ENCODE results near the gene ZNF239.
"Not testable (repeated sequence)": the region's sequence is repeated elsewhere in the genome, so short reads cannot be mapped to it uniquely, and the experiment has no call there.

The ZNF239 gene

GRCh38 chr10:43584051-43584450, 9.6 kb upstream of the ZNF239 start:
- no peak overlapping the region for H3K4me3 ChIP-seq (ENCODE audit: low read depth, low read length)

DNA sequence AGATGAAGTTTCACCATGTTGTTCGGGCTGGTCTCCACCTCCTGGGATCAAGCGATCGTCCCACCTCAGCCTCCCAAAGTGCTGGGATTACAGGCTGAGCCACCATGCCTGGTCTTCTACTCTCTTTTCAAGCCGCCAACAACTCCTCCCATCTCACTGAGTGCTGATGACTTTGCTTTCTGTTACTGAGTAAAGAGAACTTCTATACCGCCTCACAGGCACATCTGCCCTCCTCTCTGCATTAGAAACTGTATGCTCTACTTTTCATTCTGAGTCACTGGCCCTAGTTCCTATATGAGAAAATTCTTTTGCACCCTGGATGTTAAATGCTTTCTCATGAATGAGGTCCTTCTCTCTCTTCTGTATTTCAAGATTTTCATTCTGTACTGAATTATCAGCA, 2.2 kb upstream of the ZNF239 start:
- H3K4me3 ChIP-seq (ENCODE audit: low read depth, low read length) = no peak overlapping the region

DNA sequence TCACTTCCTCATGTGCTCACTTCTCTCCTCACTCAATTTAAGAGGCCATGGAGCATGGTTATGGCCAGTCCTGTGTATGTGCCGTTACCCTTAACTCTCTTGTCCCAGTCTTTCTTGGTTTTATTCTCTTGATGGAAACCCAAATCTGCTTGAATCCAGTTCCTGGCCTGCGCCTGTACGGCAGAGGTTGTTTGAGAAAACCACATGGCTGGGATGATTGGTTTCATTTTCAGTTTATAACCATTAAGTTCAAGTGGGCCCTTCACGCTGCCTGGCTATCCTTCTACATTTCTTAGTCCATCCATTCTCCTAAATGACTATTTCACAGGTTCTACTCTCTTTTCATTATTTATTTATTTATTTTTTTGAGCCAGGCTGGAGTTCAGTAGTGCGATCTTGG, 1.6 kb upstream of the ZNF239 start:
- H3K4me3 ChIP-seq (ENCODE audit: low read depth, low read length) = no peak overlapping the region

GRCh38 chr10:43574906-43575305, 490 bp upstream of the ZNF239 start:
- no peak overlapping the region for H3K4me3 ChIP-seq (ENCODE audit: low read depth, low read length)

- H3K4me3 ChIP-seq (ENCODE audit: low read depth, low read length) = peak overlapping the region; percentile 51
These were observed 991 bp downstream of the ZNF239 start for GRCh38 chr10:43573250-43574000.

DNA sequence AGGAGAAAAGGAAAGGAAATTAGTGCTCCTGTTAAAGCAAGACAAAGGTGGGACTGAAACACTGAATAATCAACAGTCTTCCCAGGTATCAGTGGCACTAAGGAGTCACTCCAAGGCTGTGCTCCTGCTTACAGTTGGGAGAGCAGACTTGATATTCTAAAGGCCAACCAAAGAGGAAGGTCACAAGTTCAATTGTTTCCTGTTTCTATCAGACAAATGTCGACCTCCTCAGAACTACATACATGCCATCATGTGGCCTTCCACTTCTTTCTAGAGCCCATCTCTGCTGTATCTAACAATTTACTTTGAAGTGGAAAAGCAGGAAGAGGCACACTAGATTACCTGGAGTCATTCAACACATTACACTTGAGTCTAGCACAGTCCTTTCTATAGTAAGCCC, 3.4 kb downstream of the ZNF239 start:
- H3K4me3 ChIP-seq (ENCODE audit: low read depth, low read length) = no peak overlapping the region

GRCh38 chr10:43569681-43570080, 4.7 kb downstream of the ZNF239 start:
- no peak overlapping the region for H3K4me3 ChIP-seq (ENCODE audit: low read depth, low read length)

GRCh38 chr10:43557214-43557613, 17.2 kb downstream of the ZNF239 start:
- no peak overlapping the region for H3K4me3 ChIP-seq (ENCODE audit: low read depth, low read length)

GRCh38 chr10:43543746-43544145, 30.7 kb downstream of the ZNF239 start:
- not testable (repeated sequence) for H3K4me3 ChIP-seq (ENCODE audit: low read depth, low read length)

GRCh38 chr10:43524434-43525247, 49.8 kb downstream of the ZNF239 start:
- no peak overlapping the region for H3K4me3 ChIP-seq (ENCODE audit: low read depth, low read length)

Data from iPS-11a (cell line).